GM23248 (cell line): ENCODE data around the gene LRRC28. TPM values are rescaled to one million over a fixed set of nuclear protein-coding genes. Genes with fewer than 3 reads are reported as not detected.
A peak's percentile ranks its signal among the peaks of the same experiment; 100 is the strongest.

ENCODE experiments used
- DNase-seq: peaks from one replicate; pipeline ENCODE4 v3.0.0-alpha.2; 2015
- H2AFZ ChIP-seq: fragments of 200-600 bp; sonication (generic); 2 replicates; pipeline ENCODE4 v1.6.1; 2016; ENCODE audit warnings: antibody characterized with exemption
- H3F3A ChIP-seq: fragments of 200-600 bp; sonication (generic); 2 replicates; pipeline ENCODE4 v1.6.1; 2016; ENCODE audit warnings: mild to moderate bottlenecking, antibody characterized with exemption, mixed run types; ENCODE audit not compliant: insufficient read depth
- H3K27ac ChIP-seq: fragments of 200-600 bp; sonication (generic); 2 replicates; pipeline ENCODE4 v1.5.1; 2016; ENCODE audit warnings: mild to moderate bottlenecking
- H3K27me3 ChIP-seq: fragments of 200-600 bp; sonication (generic); replicated peaks from 2 replicates; pipeline ENCODE4 v1.6.1; 2016; ENCODE audit warnings: mild to moderate bottlenecking; ENCODE audit not compliant: insufficient read depth
- H3K36me3 ChIP-seq: fragments of 200-600 bp; sonication (generic); 2 replicates; pipeline ENCODE4 v1.6.1; 2016; ENCODE audit warnings: low read depth, mild to moderate bottlenecking
- H3K4me1 ChIP-seq: fragments of 200-600 bp; sonication (generic); 2 replicates; pipeline ENCODE4 v1.6.1; 2016; ENCODE audit warnings: mild to moderate bottlenecking; ENCODE audit not compliant: insufficient read depth
- H3K4me2 ChIP-seq: fragments of 200-600 bp; sonication (generic); one replicate; pipeline ENCODE4 v1.6.1; 2016; ENCODE audit warnings: mild to moderate bottlenecking; ENCODE audit not compliant: unreplicated experiment
- H3K4me3 ChIP-seq: fragments of 200-600 bp; sonication (generic); 2 replicates; pipeline ENCODE4 v1.5.1; 2016; ENCODE audit warnings: mild to moderate bottlenecking
- H3K79me2 ChIP-seq: fragments of 200-600 bp; sonication (generic); 2 replicates; pipeline ENCODE4 v1.6.1; 2016; ENCODE audit warnings: mild to moderate bottlenecking; ENCODE audit not compliant: insufficient read depth
- H3K9ac ChIP-seq: fragments of 200-600 bp; sonication (generic); 2 replicates; pipeline ENCODE4 v1.6.1; 2016; ENCODE audit warnings: mild to moderate bottlenecking
- H3K9me2 ChIP-seq: fragments of 200-600 bp; sonication (generic); 2 replicates; pipeline ENCODE4 v1.6.1; 2016; ENCODE audit warnings: mixed run types, mild to moderate bottlenecking, moderate library complexity; ENCODE audit not compliant: insufficient read depth
- H3K9me3 ChIP-seq: fragments of 200-600 bp; sonication (generic); one replicate; pipeline ENCODE4 v1.6.1; 2017; ENCODE audit warnings: low read depth
- H4K20me1 ChIP-seq: fragments of 200-600 bp; sonication (generic); 2 replicates; pipeline ENCODE4 v1.6.0; 2016; ENCODE audit not compliant: insufficient read depth
- EZH2 ChIP-seq: fragments of 200-600 bp; sonication (generic); IDR thresholded peaks from 2 replicates; pipeline ENCODE4 v1.6.1; 2018; ENCODE audit warnings: antibody characterized with exemption, mild to moderate bottlenecking; ENCODE audit not compliant: insufficient read depth, poor library complexity, severe bottlenecking
- EZH2phosphoT487 ChIP-seq: fragments of 200-600 bp; sonication (generic); IDR thresholded peaks from 2 replicates; pipeline ENCODE4 v1.6.1; 2018; ENCODE audit warnings: antibody characterized with exemption, moderate library complexity, mild to moderate bottlenecking, low read depth; ENCODE audit not compliant: insufficient read depth
- WGBS, 2 experiments: methylation state at CpG; one replicate each; pipeline ENCODE4 v1.1.6; 2015 to 2017; ENCODE audit warnings: low lambda C conversion rate in 2 of 2, low coverage in 1 of 2; ENCODE audit errors: missing lambda C conversion rate in 2 of 2; 5-methylcytosine and 5-hydroxymethylcytosine counted together
- in situ Hi-C: fragments of 300-500 bp; cut with MboI; formaldehyde crosslinking; loops from 2 replicates; pipeline ENCODE4 v1.15.0; 2020
- polyA plus RNA-seq: library from polyadenylated mRNA; unstranded; fragments of >200 nt; fragmentation: Nextera tagmentation; extraction: Ambion mirVana; gene quantifications from 2 replicates; pipeline ENCODE4 v1.2.1, GENCODE V29; 2016
- total RNA-seq: library from RNA; depleted of rRNA; stranded (reverse); fragments of >200 nt; shearing (Covaris generic); gene quantifications from 2 replicates; pipeline ENCODE4 v1.2.3, GENCODE V29; 2014

LRRC28 gene
- total and polyA plus RNA-seq, 2 experiments from 2014 or later, result 18.4 to 30.8 TPM

GRCh38 chr15:99423186-99424130 lies 172.2 kb downstream of the LRRC28 start:
- Histone ChIP-seq H3K4me2 (no peak overlapping the region), H3K27ac (no peak overlapping the region), H3K4me3 (no peak overlapping the region), H3K27me3 (no peaks in the 10 kb centered on the region), H3K4me1 (peaks cover 14% of the 10 kb centered on the region), H3K9me2 (no peaks in the 10 kb centered on the region), H3K36me3 (no peaks in the 10 kb centered on the region), H4K20me1 (no peaks in the 10 kb centered on the region), H3K79me2 (no peaks in the 10 kb centered on the region), H3K9ac (no peak overlapping the region), H3F3A (no peaks in the 10 kb centered on the region), H3K9me3 (no peaks in the 10 kb centered on the region), H2AFZ (no peak overlapping the region)
- no peak for DNase-seq
- TF ChIP-seq EZH2 (no peak), EZH2phosphoT487 (no peak)
- 82 to 83% methylated on average over 16 of the region's 16 CpGs for WGBS, 2 experiments
- in situ Hi-C loops, result no loop called here

GRCh38 chr15:99424131-99424571 lies 172.9 kb downstream of the LRRC28 start:
- no peak for DNase-seq
- H3K27ac ChIP-seq, result no peak overlapping the region
- no peaks in the 10 kb centered on the region for H3K9me3 ChIP-seq
- no peak overlapping the region for H3K4me3 ChIP-seq
- H2AFZ ChIP-seq, result no peak overlapping the region
- no peak overlapping the region for H3K4me2 ChIP-seq
- H3K9ac ChIP-seq, result no peak overlapping the region
- peaks cover 14% of the 10 kb centered on the region for H3K4me1 ChIP-seq
- 80 to 89% methylated on average over 9 to 10 of the region's 10 CpGs for WGBS, 2 experiments
- TF ChIP-seq EZH2phosphoT487, result no peak
- no peaks in the 10 kb centered on the region for H3K79me2 ChIP-seq
- H3F3A ChIP-seq, result no peaks in the 10 kb centered on the region
- no peaks in the 10 kb centered on the region for H3K36me3 ChIP-seq
- H3K9me2 ChIP-seq, result no peaks in the 10 kb centered on the region
- H4K20me1 ChIP-seq, result no peaks in the 10 kb centered on the region
- no peaks in the 10 kb centered on the region for H3K27me3 ChIP-seq
- in situ Hi-C loops, result no loop called here

- Histone ChIP-seq H3K9me2 (no peaks in the 10 kb centered on the region), H3K79me2 (no peaks in the 10 kb centered on the region), H2AFZ (peak overlapping the region; percentile 78), H3F3A (no peaks in the 10 kb centered on the region), H3K4me1 (peaks cover 14% of the 10 kb centered on the region), H3K4me3 (no peak overlapping the region), H3K36me3 (no peaks in the 10 kb centered on the region), H3K4me2 (peak overlapping the region; percentile 11), H3K27me3 (no peaks in the 10 kb centered on the region), H3K27ac (0 out of 2 replicates have a peak overlapping the region, but pooled peaks have one; percentile 17), H4K20me1 (no peaks in the 10 kb centered on the region), H3K9me3 (no peaks in the 10 kb centered on the region), H3K9ac (peak overlapping the region; percentile 65)
- TF ChIP-seq EZH2phosphoT487 (no peak), EZH2 (no peak)
- WGBS, 2 experiments, result 34 to 36% methylated on average over 16 of the region's 16 CpGs
- in situ Hi-C loops, result no loop called here
- DNase-seq, result peak; percentile 82
Measured at GRCh38 chr15:99424978-99425656, 173.8 kb downstream of the LRRC28 start.

- Histone ChIP-seq H3K9me3 (no peaks in the 10 kb centered on the region), H3K4me3 (no peak overlapping the region), H3K36me3 (no peaks in the 10 kb centered on the region), H3K79me2 (no peaks in the 10 kb centered on the region), H3K9me2 (no peaks in the 10 kb centered on the region), H2AFZ (peak overlapping the region; percentile 78), H3K27me3 (no peaks in the 10 kb centered on the region), H3K27ac (0 out of 2 replicates have a peak overlapping the region, but pooled peaks have one; percentile 17), H3K4me1 (peaks cover 14% of the 10 kb centered on the region), H3K9ac (peak overlapping the region; percentile 65), H3K4me2 (peak overlapping the region; percentile 11), H3F3A (no peaks in the 10 kb centered on the region), H4K20me1 (no peaks in the 10 kb centered on the region)
- in situ Hi-C loops, result no loop called here
- DNase-seq, result no peak
- TF ChIP-seq EZH2, result no peak
- TF ChIP-seq EZH2phosphoT487, result no peak
- WGBS, 2 experiments, result 62 to 65% methylated on average over 19 of the region's 19 CpGs
Measured at GRCh38 chr15:99425657-99426301, 174.5 kb downstream of the LRRC28 start.
